IPS-20b (cell line): Measurements from ENCODE around the gene SERPINB5.

Experiments
- H3K27ac ChIP-seq: one replicate; pipeline ENCODE4 v1.5.1; 2013; ENCODE audit warnings: low read length
- H3K27me3 ChIP-seq: 2 replicates; pipeline ENCODE4 v1.6.1; 2013; ENCODE audit warnings: mild to moderate bottlenecking, low read length, inconsistent platforms; ENCODE audit not compliant: insufficient read depth
- H3K36me3 ChIP-seq: 2 replicates; pipeline ENCODE4 v1.6.1; 2013; ENCODE audit warnings: low read depth, mild to moderate bottlenecking, inconsistent platforms, low read length, moderate library complexity; ENCODE audit not compliant: insufficient read depth
- H3K4me1 ChIP-seq: 2 replicates; pipeline ENCODE4 v1.6.1; 2013; ENCODE audit warnings: mild to moderate bottlenecking, control low read depth, inconsistent platforms, low read length, moderate library complexity; ENCODE audit not compliant: insufficient read depth
- H3K4me3 ChIP-seq: 2 replicates; pipeline ENCODE4 v1.5.1; 2013; ENCODE audit warnings: mild to moderate bottlenecking, low read length, inconsistent platforms
- H3K9ac ChIP-seq: 2 replicates; pipeline ENCODE4 v1.6.1; 2013; ENCODE audit warnings: low read depth, mild to moderate bottlenecking, inconsistent platforms, low read length, moderate library complexity
- H3K9me3 ChIP-seq: 2 replicates; pipeline ENCODE4 v1.6.1; 2013; ENCODE audit warnings: mild to moderate bottlenecking, low read depth, low read length, inconsistent platforms; ENCODE audit not compliant: insufficient read depth

SERPINB5 gene

GRCh38 chr18:63532471-63532870, 55.7 kb downstream of the SERPINB5 start:
- Histone ChIP-seq H3K4me3 (no peak overlapping the region), H3K27ac (no peak overlapping the region), H3K36me3 (no peaks in the 10 kb centered on the region), H3K27me3 (no peaks in the 10 kb centered on the region), H3K9me3 (no peaks in the 10 kb centered on the region), H3K4me1 (no peaks in the 10 kb centered on the region), H3K9ac (no peak overlapping the region)

- no peak overlapping the region for H3K4me3 ChIP-seq
These were observed 57.9 kb downstream of the SERPINB5 start for GRCh38 chr18:63534615-63535014.

GRCh38 chr18:63539904-63540510, 63.2 kb downstream of the SERPINB5 start:
- Histone ChIP-seq H3K9me3 (no peaks in the 10 kb centered on the region), H3K4me1 (peaks cover 8% of the 10 kb centered on the region), H3K9ac (no peak overlapping the region), H3K4me3 (no peak overlapping the region), H3K27me3 (no peaks in the 10 kb centered on the region), H3K36me3 (no peaks in the 10 kb centered on the region), H3K27ac (no peak overlapping the region)

More at GRCh38 chr18:63534615-63535014, 57.9 kb downstream of the SERPINB5 start:
- Histone ChIP-seq H3K9me3 (no peaks in the 10 kb centered on the region), H3K27me3 (no peaks in the 10 kb centered on the region), H3K4me1 (no peaks in the 10 kb centered on the region), H3K9ac (no peak overlapping the region), H3K36me3 (no peaks in the 10 kb centered on the region), H3K27ac (no peak overlapping the region)

- H3K4me3 ChIP-seq: no peak within 1 kb of the TSS
- H3K27ac ChIP-seq: no peak within 1 kb of the TSS
- H3K4me1 ChIP-seq: peaks cover 8% of the 10 kb centered on the region
- no peak within 1 kb of the TSS for H3K9ac ChIP-seq
- no peaks in the 10 kb centered on the region for H3K9me3 ChIP-seq
- no peaks in the 10 kb centered on the region for H3K36me3 ChIP-seq
- no peaks in the 10 kb centered on the region for H3K27me3 ChIP-seq
These were observed 65.3 kb downstream of the SERPINB5 start, which contains the start of gene SERPINB12 for GRCh38 chr18:63542069-63542468. TSS of gene SERPINB12 (plus strand) at chr18:63542369. CDS start at chr18:63556160, 13,791 bp downstream.

GRCh38 chr18:63544017-63544416, 67.3 kb downstream of the SERPINB5 start:
- Histone ChIP-seq H3K4me1 (peaks cover 8% of the 10 kb centered on the region), H3K27ac (no peak overlapping the region), H3K36me3 (no peaks in the 10 kb centered on the region), H3K4me3 (no peak overlapping the region), H3K9ac (no peak overlapping the region), H3K9me3 (no peaks in the 10 kb centered on the region), H3K27me3 (no peaks in the 10 kb centered on the region)

GRCh38 chr18:63545000-63545399, 68.2 kb downstream of the SERPINB5 start:
- Histone ChIP-seq H3K4me3 (no peak overlapping the region), H3K27me3 (no peaks in the 10 kb centered on the region), H3K9ac (no peak overlapping the region), H3K36me3 (no peaks in the 10 kb centered on the region), H3K27ac (no peak overlapping the region), H3K4me1 (peaks cover 4% of the 10 kb centered on the region), H3K9me3 (no peaks in the 10 kb centered on the region)

- no peak overlapping the region for H3K9ac ChIP-seq
- H3K27me3 ChIP-seq: no peaks in the 10 kb centered on the region
- H3K4me1 ChIP-seq: no peaks in the 10 kb centered on the region
- no peaks in the 10 kb centered on the region for H3K36me3 ChIP-seq
- H3K9me3 ChIP-seq: no peaks in the 10 kb centered on the region
- H3K4me3 ChIP-seq: no peak overlapping the region
- no peak overlapping the region for H3K27ac ChIP-seq
These were observed 73.3 kb downstream of the SERPINB5 start for GRCh38 chr18:63550068-63550467.

GRCh38 chr18:63551769-63552168, 75.0 kb downstream of the SERPINB5 start:
- Histone ChIP-seq H3K9me3 (no peaks in the 10 kb centered on the region), H3K9ac (no peak overlapping the region), H3K27ac (no peak overlapping the region), H3K27me3 (no peaks in the 10 kb centered on the region), H3K36me3 (no peaks in the 10 kb centered on the region), H3K4me1 (no peaks in the 10 kb centered on the region), H3K4me3 (no peak overlapping the region)

GRCh38 chr18:63552581-63552980, 75.8 kb downstream of the SERPINB5 start:
- Histone ChIP-seq H3K27me3 (no peaks in the 10 kb centered on the region), H3K9ac (no peak overlapping the region), H3K4me3 (no peak overlapping the region), H3K27ac (no peak overlapping the region), H3K36me3 (no peaks in the 10 kb centered on the region), H3K4me1 (no peaks in the 10 kb centered on the region), H3K9me3 (no peaks in the 10 kb centered on the region)

GRCh38 chr18:63553081-63553480, 76.3 kb downstream of the SERPINB5 start:
- Histone ChIP-seq H3K27me3 (no peaks in the 10 kb centered on the region), H3K36me3 (no peaks in the 10 kb centered on the region), H3K4me3 (no peak overlapping the region), H3K9me3 (no peaks in the 10 kb centered on the region), H3K27ac (no peak overlapping the region), H3K4me1 (no peaks in the 10 kb centered on the region), H3K9ac (no peak overlapping the region)
